ENCODE data around the gene MARCHF10. TPM values are rescaled to one million over a fixed set of nuclear protein-coding genes. Genes with fewer than 3 reads are reported as not detected.
"Not testable (repeated sequence)": the region's sequence is repeated elsewhere in the genome, so short reads cannot be mapped to it uniquely, and the experiment has no call there.

MARCHF10 gene
- total RNA-seq, 2 experiments from 2014 or later = not detected

DNA sequence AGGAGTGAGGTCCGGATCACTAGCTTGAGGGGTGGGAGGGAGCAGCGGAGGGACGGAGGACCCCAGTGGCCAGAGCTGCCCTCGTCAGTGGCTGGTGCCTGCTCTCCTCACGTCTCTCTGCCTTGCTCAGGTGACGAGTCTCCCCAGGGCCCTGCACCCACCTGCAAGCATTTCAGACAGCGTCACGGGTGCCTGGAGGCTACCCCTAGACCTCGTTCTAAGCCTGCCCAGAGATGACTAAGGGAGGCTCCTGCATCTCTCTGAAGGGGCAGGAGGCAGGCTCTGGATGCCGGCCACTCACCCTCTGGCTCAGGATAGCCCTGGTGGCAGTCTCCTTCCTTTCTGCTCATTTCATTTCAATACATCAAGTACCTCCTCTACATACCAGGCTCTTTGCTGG, 111.9 kb downstream of the MARCHF10 start:
- Histone ChIP-seq H3K4me1 (ENCODE audit: insufficient read depth, low read length, poor library complexity, severe bottlenecking) (no peaks in the 10 kb centered on the region), H3K27ac (ENCODE audit: low read depth, low read length, poor library complexity, severe bottlenecking) (no peak overlapping the region), H3K36me3 (ENCODE audit: insufficient read depth, low read length) (no peaks in the 10 kb centered on the region), H3K4me2 (ENCODE audit: low read length) (no peak overlapping the region), H3K9me2 (ENCODE audit: insufficient read depth, low read length) (no peaks in the 10 kb centered on the region), H3K79me2 (ENCODE audit: insufficient read depth, low read depth, low read length) (no peaks in the 10 kb centered on the region), H2AFZ (ENCODE audit: low read length) (no peak overlapping the region), H3K4me3 (ENCODE audit: low read depth, low read length, poor library complexity, severe bottlenecking) (no peak overlapping the region), H3K9me3 (ENCODE audit: low read length) (no peaks in the 10 kb centered on the region), H4K20me1 (ENCODE audit: insufficient read depth, low read length) (no peaks in the 10 kb centered on the region)
- BruUV-seq (replicated peaks) = no TSS peak
- ChIA-PET CTCF (ENCODE audit: unreplicated experiment) (no interaction called here), POLR2A (no interaction called here)
- no peak for TF ChIP-seq EZH2phosphoT487 (IDR thresholded peaks at IDR 0.05; ENCODE audit: borderline replicate concordance, low read depth, low read length)
- TF ChIP-seq, protein P1, sequence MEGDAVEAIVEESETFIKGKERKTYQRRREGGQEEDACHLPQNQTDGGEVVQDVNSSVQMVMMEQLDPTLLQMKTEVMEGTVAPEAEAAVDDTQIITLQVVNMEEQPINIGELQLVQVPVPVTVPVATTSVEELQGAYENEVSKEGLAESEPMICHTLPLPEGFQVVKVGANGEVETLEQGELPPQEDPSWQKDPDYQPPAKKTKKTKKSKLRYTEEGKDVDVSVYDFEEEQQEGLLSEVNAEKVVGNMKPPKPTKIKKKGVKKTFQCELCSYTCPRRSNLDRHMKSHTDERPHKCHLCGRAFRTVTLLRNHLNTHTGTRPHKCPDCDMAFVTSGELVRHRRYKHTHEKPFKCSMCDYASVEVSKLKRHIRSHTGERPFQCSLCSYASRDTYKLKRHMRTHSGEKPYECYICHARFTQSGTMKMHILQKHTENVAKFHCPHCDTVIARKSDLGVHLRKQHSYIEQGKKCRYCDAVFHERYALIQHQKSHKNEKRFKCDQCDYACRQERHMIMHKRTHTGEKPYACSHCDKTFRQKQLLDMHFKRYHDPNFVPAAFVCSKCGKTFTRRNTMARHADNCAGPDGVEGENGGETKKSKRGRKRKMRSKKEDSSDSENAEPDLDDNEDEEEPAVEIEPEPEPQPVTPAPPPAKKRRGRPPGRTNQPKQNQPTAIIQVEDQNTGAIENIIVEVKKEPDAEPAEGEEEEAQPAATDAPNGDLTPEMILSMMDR (conservative IDR thresholded peaks at IDR 0.05; ENCODE audit: low read length) = no peak
- no peak for DNase-seq (ENCODE audit: low spot score)
- intact Hi-C loops (cut with micrococcal nuclease; ENCODE audit: unreplicated experiment) = no loop called here

DNA sequence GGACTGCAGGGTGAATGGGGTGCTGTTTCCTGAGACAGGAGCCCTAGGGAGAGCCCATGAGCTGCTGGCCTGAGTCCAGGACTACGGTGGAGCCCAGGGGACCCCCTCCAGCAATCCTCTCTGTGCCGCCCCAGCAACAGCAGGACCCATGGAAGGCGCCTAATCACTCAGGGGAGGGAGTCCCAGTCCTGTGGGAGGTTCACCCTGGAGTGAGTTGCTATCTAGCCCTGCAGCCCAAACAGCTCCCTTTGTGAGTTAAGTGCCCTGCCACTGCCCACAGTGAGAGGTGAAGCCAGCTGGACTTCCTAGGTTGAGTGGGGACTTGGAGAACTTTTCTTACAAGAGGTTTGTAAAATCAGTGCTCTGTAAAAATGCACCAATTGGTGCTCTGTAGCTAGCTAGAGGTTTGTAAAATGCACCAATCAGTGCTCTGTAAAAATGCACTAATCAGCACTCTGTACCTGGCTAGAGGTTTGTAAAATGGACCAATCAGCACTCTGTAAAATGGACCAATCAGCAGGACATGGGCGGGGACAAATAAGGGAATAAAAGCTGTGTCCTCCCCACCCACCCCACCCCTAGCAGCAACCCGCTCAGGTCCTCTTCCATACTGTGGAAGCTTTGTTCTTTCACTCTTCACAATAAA, 112.9 kb downstream of the MARCHF10 start:
- not testable (repeated sequence) for H4K20me1 ChIP-seq (ENCODE audit: insufficient read depth, low read length); BruUV-seq (replicated peaks)

DNA sequence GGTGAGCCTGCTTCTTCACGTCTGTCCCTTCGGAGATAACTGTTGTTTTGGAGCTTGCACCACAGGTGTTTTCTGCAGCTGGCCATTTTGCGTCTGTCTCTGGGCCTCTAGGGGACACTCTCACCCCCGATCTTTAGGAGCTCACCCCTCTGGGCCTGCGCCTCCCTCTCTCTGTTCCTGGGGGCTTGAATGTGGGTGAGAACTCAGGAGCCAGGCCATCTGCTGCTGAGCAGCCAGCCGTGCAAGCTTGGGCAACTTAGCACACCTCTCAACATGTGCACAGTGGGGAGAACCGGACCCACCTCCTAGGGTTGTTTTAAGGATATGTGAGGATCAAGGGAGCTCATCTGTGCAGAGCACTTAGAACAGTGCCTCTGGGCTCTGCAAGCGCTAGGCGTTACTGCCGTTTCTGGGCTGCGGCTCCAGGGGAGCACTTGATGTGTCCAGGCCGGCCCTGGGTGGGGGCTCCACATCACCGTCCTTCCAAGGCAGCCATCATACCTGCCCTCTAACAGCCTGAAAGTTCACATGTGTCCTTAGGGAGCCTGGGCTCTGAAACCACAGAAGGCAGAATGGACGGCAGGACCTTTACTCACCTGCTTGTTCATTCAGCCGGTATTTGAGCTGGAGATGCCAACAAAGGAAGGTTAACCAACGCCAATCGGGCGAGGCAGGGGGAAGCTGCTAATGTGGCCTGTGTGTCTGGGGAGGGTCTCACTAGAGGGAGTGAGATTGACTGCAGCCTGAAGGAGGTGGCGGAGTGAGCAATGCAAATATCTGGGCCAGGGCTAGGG, 114.3 kb downstream of the MARCHF10 start:
- ChIA-PET CTCF (ENCODE audit: unreplicated experiment) (no interaction called here), POLR2A (interaction anchor here (0.6 kb wide), 1 partner anchor 39 kb away, joined by 5 read pairs; no protein-coding TSS in a partner anchor)
- no peaks in the 10 kb centered on the region for H3K36me3 ChIP-seq (ENCODE audit: insufficient read depth, low read length)
- no peak overlapping the region for H3K27ac ChIP-seq (ENCODE audit: low read depth, low read length, poor library complexity, severe bottlenecking)
- no TSS peak for BruUV-seq (replicated peaks)
- intact Hi-C loops (cut with micrococcal nuclease; ENCODE audit: unreplicated experiment) = no loop called here
- no peaks in the 10 kb centered on the region for H3K4me1 ChIP-seq (ENCODE audit: insufficient read depth, low read length, poor library complexity, severe bottlenecking)
- no peaks in the 10 kb centered on the region for H4K20me1 ChIP-seq (ENCODE audit: insufficient read depth, low read length)
- no peaks in the 10 kb centered on the region for H3K9me3 ChIP-seq (ENCODE audit: low read length)
- no peaks in the 10 kb centered on the region for H3K9me2 ChIP-seq (ENCODE audit: insufficient read depth, low read length)
- no peaks in the 10 kb centered on the region for H3K79me2 ChIP-seq (ENCODE audit: insufficient read depth, low read depth, low read length)
- DNase-seq (ENCODE audit: low spot score) = no peak
- H3K4me2 ChIP-seq (ENCODE audit: low read length) = no peak overlapping the region
- no peak overlapping the region for H3K4me3 ChIP-seq (ENCODE audit: low read depth, low read length, poor library complexity, severe bottlenecking)
- H2AFZ ChIP-seq (ENCODE audit: low read length) = no peak overlapping the region
- TF ChIP-seq, protein P1 (conservative IDR thresholded peaks at IDR 0.05; ENCODE audit: low read length) = no peak
- TF ChIP-seq EZH2phosphoT487 (IDR thresholded peaks at IDR 0.05; ENCODE audit: borderline replicate concordance, low read depth, low read length) = no peak

More for the DNA sequence above, 112.9 kb downstream of the MARCHF10 start:
- H3K79me2 ChIP-seq (ENCODE audit: insufficient read depth, low read depth, low read length); H3K9me2 ChIP-seq (ENCODE audit: insufficient read depth, low read length); H3K36me3 ChIP-seq (ENCODE audit: insufficient read depth, low read length); H3K27ac ChIP-seq (ENCODE audit: low read depth, low read length, poor library complexity, severe bottlenecking); DNase-seq (ENCODE audit: low spot score); H3K4me2 ChIP-seq (ENCODE audit: low read length); H2AFZ ChIP-seq (ENCODE audit: low read length); POLR2A ChIA-PET; CTCF ChIA-PET (ENCODE audit: unreplicated experiment); H3K4me3 ChIP-seq (ENCODE audit: low read depth, low read length, poor library complexity, severe bottlenecking); intact Hi-C loops (cut with micrococcal nuclease; ENCODE audit: unreplicated experiment); H3K9me3 ChIP-seq (ENCODE audit: low read length); H3K4me1 ChIP-seq (ENCODE audit: insufficient read depth, low read length, poor library complexity, severe bottlenecking): not testable (repeated sequence)
